Measurements from ENCODE around the gene CEP250.

CEP250 gene

GRCh38 chr20:35496481-35496880, 41.1 kb downstream of the CEP250 start:
- H3K4me3 ChIP-seq (replicated peaks; ENCODE audit: insufficient read depth, low read length), result no peak overlapping the region
- no peaks in the 10 kb centered on the region for H3K27me3 ChIP-seq (ENCODE audit: insufficient read depth, poor library complexity, severe bottlenecking)
- H3K27ac ChIP-seq (replicated peaks), result no peak overlapping the region
- no peak for TF ChIP-seq SPI1 (IDR thresholded peaks at IDR 0.05; ENCODE audit: borderline replicate concordance, low read depth)
- TF ChIP-seq, protein P1, sequence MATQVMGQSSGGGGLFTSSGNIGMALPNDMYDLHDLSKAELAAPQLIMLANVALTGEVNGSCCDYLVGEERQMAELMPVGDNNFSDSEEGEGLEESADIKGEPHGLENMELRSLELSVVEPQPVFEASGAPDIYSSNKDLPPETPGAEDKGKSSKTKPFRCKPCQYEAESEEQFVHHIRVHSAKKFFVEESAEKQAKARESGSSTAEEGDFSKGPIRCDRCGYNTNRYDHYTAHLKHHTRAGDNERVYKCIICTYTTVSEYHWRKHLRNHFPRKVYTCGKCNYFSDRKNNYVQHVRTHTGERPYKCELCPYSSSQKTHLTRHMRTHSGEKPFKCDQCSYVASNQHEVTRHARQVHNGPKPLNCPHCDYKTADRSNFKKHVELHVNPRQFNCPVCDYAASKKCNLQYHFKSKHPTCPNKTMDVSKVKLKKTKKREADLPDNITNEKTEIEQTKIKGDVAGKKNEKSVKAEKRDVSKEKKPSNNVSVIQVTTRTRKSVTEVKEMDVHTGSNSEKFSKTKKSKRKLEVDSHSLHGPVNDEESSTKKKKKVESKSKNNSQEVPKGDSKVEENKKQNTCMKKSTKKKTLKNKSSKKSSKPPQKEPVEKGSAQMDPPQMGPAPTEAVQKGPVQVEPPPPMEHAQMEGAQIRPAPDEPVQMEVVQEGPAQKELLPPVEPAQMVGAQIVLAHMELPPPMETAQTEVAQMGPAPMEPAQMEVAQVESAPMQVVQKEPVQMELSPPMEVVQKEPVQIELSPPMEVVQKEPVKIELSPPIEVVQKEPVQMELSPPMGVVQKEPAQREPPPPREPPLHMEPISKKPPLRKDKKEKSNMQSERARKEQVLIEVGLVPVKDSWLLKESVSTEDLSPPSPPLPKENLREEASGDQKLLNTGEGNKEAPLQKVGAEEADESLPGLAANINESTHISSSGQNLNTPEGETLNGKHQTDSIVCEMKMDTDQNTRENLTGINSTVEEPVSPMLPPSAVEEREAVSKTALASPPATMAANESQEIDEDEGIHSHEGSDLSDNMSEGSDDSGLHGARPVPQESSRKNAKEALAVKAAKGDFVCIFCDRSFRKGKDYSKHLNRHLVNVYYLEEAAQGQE (IDR thresholded peaks at IDR 0.05; ENCODE audit: insufficient replicate concordance, low read depth), result no peak
- TF ChIP-seq GABPA (IDR thresholded peaks at IDR 0.05; ENCODE audit: low read depth), result no peak
- TF ChIP-seq, protein P2, sequence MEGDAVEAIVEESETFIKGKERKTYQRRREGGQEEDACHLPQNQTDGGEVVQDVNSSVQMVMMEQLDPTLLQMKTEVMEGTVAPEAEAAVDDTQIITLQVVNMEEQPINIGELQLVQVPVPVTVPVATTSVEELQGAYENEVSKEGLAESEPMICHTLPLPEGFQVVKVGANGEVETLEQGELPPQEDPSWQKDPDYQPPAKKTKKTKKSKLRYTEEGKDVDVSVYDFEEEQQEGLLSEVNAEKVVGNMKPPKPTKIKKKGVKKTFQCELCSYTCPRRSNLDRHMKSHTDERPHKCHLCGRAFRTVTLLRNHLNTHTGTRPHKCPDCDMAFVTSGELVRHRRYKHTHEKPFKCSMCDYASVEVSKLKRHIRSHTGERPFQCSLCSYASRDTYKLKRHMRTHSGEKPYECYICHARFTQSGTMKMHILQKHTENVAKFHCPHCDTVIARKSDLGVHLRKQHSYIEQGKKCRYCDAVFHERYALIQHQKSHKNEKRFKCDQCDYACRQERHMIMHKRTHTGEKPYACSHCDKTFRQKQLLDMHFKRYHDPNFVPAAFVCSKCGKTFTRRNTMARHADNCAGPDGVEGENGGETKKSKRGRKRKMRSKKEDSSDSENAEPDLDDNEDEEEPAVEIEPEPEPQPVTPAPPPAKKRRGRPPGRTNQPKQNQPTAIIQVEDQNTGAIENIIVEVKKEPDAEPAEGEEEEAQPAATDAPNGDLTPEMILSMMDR (IDR thresholded peaks at IDR 0.05; ENCODE audit: insufficient read depth, low read length), result no peak
- TF ChIP-seq POLR2AphosphoS5 (IDR thresholded peaks at IDR 0.05; ENCODE audit: low read depth), result no peak
- no peak for DNase-seq (ENCODE audit: low read depth in 1 of 2, low spot score in 1 of 2)

DNA sequence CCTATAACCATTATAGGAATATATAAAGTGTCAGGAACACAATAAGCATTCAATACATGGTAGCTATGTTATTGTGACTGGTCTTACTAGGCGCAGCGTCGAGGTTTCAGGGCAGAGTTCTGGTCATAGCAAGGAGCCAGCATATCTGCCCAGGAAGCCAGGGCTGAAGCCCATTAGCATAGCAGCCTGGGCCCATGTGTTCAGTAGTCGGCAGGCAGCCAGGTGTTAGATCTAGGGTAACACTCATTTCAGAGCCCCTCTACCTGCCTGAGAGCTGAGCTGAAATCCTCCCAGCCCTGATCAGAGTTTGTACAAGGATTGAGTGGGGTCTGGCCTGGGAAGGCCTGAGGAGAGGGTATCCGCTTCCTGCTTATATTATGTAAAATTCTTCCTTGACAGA, 41.9 kb downstream of the CEP250 start:
- H3K4me3 ChIP-seq (replicated peaks; ENCODE audit: insufficient read depth, low read length), result no peak overlapping the region
- TF ChIP-seq POLR2AphosphoS5 (IDR thresholded peaks at IDR 0.05; ENCODE audit: low read depth) (no peak), GABPA (IDR thresholded peaks at IDR 0.05; ENCODE audit: low read depth) (no peak), SPI1 (IDR thresholded peaks at IDR 0.05; ENCODE audit: borderline replicate concordance, low read depth) (no peak)
- TF ChIP-seq, protein P1 (IDR thresholded peaks at IDR 0.05; ENCODE audit: insufficient replicate concordance, low read depth), result no peak
- TF ChIP-seq, protein P2 (IDR thresholded peaks at IDR 0.05; ENCODE audit: insufficient read depth, low read length), result no peak
- no peak overlapping the region for H3K27ac ChIP-seq (replicated peaks)
- no peaks in the 10 kb centered on the region for H3K27me3 ChIP-seq (ENCODE audit: insufficient read depth, poor library complexity, severe bottlenecking)
- no peak for DNase-seq (ENCODE audit: low read depth in 1 of 2, low spot score in 1 of 2)

- TF ChIP-seq, protein P1 (IDR thresholded peaks at IDR 0.05; ENCODE audit: insufficient replicate concordance, low read depth), result no peak
- TF ChIP-seq, protein P2 (IDR thresholded peaks at IDR 0.05; ENCODE audit: insufficient read depth, low read length), result no peak
- Histone ChIP-seq H3K27ac (replicated peaks) (no peak overlapping the region), H3K27me3 (ENCODE audit: insufficient read depth, poor library complexity, severe bottlenecking) (no peaks in the 10 kb centered on the region), H3K4me3 (replicated peaks; ENCODE audit: insufficient read depth, low read length) (no peak overlapping the region)
- no peak for DNase-seq (ENCODE audit: low read depth in 1 of 2, low spot score in 1 of 2)
Observed at GRCh38 chr20:35497780-35498189, 42.4 kb downstream of the CEP250 start.

Measured in HL-60 (cell line).